ENCODE measurements around the gene PPT2. TPM values are rescaled to one million over a fixed set of nuclear protein-coding genes. Genes with fewer than 3 reads are reported as not detected.
"Not testable (repeated sequence)": the region's sequence is repeated elsewhere in the genome, so short reads cannot be mapped to it uniquely, and the experiment has no call there.

PPT2 gene
- total and polyA plus RNA-seq, 9 donors: 33.5 to 63.9 (median 43.9) TPM

DNA sequence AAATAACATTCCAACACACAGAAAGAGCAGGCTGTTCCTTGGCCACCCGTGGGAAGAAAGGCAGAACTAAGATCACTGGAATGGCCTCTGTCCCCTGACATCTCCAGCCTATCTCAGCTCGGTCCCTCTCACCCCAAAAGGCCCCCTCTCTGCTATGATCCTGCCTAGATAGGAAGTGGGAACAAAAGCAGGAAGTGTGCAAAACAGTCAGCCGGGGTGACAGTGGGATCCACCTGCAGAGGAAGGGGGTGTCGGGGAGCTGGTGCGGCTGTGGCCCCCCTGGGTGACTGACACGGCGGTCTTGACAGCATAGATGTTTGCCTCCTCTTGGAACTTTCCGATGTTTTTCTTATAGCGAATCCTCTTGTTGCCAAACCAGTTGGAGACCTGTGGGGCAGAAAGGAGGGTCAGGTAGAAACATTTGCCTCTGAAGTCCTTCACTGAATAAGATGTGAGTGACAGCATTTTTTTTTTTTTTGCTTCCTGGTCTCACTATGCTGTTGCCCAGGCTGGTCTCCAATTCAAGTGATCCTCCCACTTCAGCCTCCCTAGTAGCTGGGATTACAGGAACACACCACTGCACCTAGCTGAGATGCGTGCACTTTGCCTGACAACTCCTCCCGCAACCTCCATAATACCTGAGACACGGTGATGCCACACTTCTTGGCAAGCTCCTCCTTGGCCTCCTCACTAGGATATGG lies 33.2 kb downstream of the PPT2 start:
- Histone ChIP-seq H3K9me3 (no peaks in the 10 kb centered on the region), H3K27ac (peak overlapping the region; percentile 63 to 85), H3K4me3 (no peak overlapping the region), H3K36me3 (no peaks in the 10 kb centered on the region), H3K27me3 (no peaks in the 10 kb centered on the region), H3K4me1 (ENCODE audit: insufficient read depth) (peaks cover 5% of the 10 kb centered on the region)
- peak in 1 of 5 donors; percentile 35 for DNase-seq
- intact Hi-C loops (cut with DNase I): loop anchor here in 1 of 4 donors (10.0 kb wide), 1 partner anchor 462 kb away; the partner anchor contains the start of genes DDAH2, LY6G6C and MPIG6B
- TF ChIP-seq, protein P1, sequence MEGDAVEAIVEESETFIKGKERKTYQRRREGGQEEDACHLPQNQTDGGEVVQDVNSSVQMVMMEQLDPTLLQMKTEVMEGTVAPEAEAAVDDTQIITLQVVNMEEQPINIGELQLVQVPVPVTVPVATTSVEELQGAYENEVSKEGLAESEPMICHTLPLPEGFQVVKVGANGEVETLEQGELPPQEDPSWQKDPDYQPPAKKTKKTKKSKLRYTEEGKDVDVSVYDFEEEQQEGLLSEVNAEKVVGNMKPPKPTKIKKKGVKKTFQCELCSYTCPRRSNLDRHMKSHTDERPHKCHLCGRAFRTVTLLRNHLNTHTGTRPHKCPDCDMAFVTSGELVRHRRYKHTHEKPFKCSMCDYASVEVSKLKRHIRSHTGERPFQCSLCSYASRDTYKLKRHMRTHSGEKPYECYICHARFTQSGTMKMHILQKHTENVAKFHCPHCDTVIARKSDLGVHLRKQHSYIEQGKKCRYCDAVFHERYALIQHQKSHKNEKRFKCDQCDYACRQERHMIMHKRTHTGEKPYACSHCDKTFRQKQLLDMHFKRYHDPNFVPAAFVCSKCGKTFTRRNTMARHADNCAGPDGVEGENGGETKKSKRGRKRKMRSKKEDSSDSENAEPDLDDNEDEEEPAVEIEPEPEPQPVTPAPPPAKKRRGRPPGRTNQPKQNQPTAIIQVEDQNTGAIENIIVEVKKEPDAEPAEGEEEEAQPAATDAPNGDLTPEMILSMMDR (IDR thresholded peaks at IDR 0.05): no peak
- no peak for TF ChIP-seq EP300 (IDR thresholded peaks at IDR 0.05)
- TF ChIP-seq POLR2A (IDR thresholded peaks at IDR 0.05): no peak
- WGBS, 3 donors: 68 to 75% (median 70%) methylated on average over 12 of the region's 12 CpGs

DNA sequence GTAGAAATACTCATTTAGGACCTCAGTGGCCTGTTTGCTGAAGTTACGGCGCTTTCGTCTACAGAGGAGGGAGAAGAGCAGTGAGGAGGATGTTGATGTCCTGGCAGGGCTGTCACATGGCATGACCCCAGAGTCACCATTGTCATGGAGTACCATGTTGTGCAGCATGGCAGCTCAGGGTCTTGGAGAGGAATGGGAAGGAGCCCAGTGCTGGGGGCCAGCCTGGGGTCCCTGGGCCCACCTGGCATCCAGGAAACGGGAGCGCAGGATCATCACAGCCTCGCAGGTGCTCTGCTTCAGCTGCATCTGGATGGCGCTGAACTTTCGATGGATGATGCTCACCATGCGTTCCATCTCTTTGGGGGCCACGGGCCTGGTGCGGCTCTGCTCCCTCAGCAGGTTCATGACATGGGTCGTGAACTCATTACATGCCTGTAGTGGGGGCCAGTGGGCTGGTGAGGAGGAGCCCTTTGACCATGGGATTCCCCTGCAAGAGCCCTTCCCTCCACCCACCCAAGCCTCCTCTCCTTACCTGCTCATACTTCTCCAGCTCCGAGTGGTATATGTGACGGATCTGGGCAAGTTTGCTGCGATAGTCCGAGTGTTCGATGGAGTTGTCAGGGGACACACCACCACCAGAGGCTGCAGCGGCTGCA lies 33.9 kb downstream of the PPT2 start:
- intact Hi-C loops (cut with DNase I): loop anchor here in 1 of 4 donors (10.0 kb wide), 1 partner anchor 463 kb away; the partner anchor contains the start of genes DDAH2, LY6G6C and MPIG6B
- not testable (repeated sequence) for H3K4me3 ChIP-seq; H3K4me1 ChIP-seq (ENCODE audit: insufficient read depth); H3K27me3 ChIP-seq; H3K36me3 ChIP-seq; H3K9me3 ChIP-seq
- peak in 3 of 5 donors; percentile 38 to 47 (median 39) for DNase-seq
- 48 to 57% (median 51%) methylated on average over 18 of the region's 18 CpGs for WGBS, 3 donors
- peak overlapping the region in 1 of 2 donors; percentile 93 for H3K27ac ChIP-seq

DNA sequence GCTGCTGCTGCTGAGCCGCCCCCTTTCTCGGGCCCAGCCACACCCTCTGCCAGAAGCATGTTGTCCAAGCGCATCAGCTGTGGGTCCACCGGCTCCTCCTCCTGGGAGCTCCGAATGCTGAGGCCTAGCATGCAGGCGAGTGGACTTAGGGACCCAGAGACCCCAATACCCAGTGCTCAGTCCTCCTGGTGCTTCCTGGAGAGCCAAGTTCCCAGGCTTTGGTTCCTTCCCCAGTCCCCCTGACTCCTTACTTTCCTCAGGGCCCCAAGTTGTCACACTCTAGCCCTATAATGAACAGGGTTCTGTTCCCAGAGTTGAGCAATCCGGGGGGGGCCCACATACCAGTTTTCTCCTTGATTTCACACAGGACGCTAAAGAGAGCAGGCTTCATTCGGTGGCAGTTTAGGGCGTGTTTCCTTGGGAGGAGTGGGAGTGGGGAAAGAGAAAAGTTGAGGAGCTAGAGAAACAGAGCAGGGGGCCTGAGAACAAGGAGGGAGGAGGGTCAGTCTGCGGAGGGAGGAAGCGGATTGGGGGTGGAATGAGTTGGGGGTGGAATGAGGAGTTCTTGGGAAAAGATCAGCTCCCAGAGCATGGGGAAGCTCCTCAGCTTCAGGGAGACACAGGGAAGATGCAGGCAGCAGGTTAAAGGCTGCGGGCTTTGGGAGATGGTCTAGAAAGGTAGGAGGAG lies 34.6 kb downstream of the PPT2 start:
- 2 to 6% (median 3%) methylated on average over 13 of the region's 13 CpGs for WGBS, 3 donors
- no peaks in the 10 kb centered on the region for H3K27me3 ChIP-seq
- no peaks in the 10 kb centered on the region for H3K9me3 ChIP-seq
- H3K27ac ChIP-seq: peak overlapping the region; percentile 93 to 95
- peaks cover 5% of the 10 kb centered on the region for H3K4me1 ChIP-seq (ENCODE audit: insufficient read depth)
- DNase-seq: peak in 4 of 5 donors; percentile 28 to 73 (median 44)
- H3K36me3 ChIP-seq: no peaks in the 10 kb centered on the region
- H3K4me3 ChIP-seq: peak overlapping the region; percentile 55
- intact Hi-C loops (cut with DNase I): loop anchor here in 1 of 4 donors (10.0 kb wide), 1 partner anchor 464 kb away; the partner anchor contains the start of genes DDAH2, LY6G6C and MPIG6B
- TF ChIP-seq, protein P1 (IDR thresholded peaks at IDR 0.05): no peak
- TF ChIP-seq POLR2A (IDR thresholded peaks at IDR 0.05): no peak
- no peak for TF ChIP-seq EP300 (IDR thresholded peaks at IDR 0.05)

DNA sequence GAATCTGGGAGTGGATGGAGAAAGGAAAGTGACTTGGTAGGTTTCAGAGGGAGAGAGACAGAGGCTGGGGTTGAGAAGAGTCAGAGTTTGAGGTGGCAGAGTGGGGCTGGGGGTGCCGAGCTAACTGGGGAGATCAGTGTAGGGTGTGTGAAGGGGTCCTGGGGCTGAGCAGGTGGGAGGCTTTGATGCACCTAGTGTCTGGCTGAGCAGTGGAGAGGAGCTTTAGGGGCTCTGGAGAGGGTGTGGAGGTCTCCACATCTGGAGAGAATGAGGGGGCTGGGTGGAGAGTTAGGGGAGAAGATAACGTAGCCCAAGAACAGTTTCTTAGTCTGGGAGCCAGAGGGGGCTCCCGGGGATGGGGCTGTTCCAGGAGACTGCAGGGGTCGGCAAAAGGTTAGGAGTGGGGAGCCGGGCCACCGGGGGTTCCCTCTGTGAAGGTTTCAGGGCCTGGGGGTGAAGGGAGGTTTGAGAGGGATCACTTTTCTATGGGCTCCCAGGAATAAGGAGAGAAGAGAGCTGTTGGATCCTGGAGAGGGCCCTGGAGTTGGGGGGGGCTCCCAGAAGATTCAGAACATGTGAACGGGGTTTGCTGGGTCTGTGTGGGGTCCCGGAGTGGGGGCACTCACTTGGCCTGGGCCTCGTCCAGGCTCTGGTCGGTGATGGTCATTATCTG lies 35.3 kb downstream of the PPT2 start:
- 0 to 1% (median 0%) methylated on average over 8 to 10 of the region's 10 CpGs for WGBS, 3 donors
- H3K4me3 ChIP-seq: peak overlapping the region; percentile 55
- intact Hi-C loops (cut with DNase I): loop anchor here in 1 of 4 donors (10.0 kb wide), 1 partner anchor 464 kb away; the partner anchor contains the start of genes DDAH2, LY6G6C and MPIG6B
- H3K36me3 ChIP-seq: no peaks in the 10 kb centered on the region
- H3K27me3 ChIP-seq: no peaks in the 10 kb centered on the region
- H3K27ac ChIP-seq: peak overlapping the region; percentile 93 to 95
- H3K9me3 ChIP-seq: no peaks in the 10 kb centered on the region
- H3K4me1 ChIP-seq (ENCODE audit: insufficient read depth): peaks cover 5% of the 10 kb centered on the region
- DNase-seq: peak in 1 of 5 donors; percentile 54
- TF ChIP-seq POLR2A (IDR thresholded peaks at IDR 0.05) (no peak), EP300 (IDR thresholded peaks at IDR 0.05) (no peak)
- TF ChIP-seq, protein P1 (IDR thresholded peaks at IDR 0.05): no peak
